ENCODE measurements around the gene PEAK3. TPM values are rescaled to one million over a fixed set of nuclear protein-coding genes. Genes with fewer than 3 reads are reported as not detected.

The PEAK3 gene
- total and polyA plus RNA-seq, 2 experiments from 2014 or later, result 0.15 TPM; not detected in 1

DNA sequence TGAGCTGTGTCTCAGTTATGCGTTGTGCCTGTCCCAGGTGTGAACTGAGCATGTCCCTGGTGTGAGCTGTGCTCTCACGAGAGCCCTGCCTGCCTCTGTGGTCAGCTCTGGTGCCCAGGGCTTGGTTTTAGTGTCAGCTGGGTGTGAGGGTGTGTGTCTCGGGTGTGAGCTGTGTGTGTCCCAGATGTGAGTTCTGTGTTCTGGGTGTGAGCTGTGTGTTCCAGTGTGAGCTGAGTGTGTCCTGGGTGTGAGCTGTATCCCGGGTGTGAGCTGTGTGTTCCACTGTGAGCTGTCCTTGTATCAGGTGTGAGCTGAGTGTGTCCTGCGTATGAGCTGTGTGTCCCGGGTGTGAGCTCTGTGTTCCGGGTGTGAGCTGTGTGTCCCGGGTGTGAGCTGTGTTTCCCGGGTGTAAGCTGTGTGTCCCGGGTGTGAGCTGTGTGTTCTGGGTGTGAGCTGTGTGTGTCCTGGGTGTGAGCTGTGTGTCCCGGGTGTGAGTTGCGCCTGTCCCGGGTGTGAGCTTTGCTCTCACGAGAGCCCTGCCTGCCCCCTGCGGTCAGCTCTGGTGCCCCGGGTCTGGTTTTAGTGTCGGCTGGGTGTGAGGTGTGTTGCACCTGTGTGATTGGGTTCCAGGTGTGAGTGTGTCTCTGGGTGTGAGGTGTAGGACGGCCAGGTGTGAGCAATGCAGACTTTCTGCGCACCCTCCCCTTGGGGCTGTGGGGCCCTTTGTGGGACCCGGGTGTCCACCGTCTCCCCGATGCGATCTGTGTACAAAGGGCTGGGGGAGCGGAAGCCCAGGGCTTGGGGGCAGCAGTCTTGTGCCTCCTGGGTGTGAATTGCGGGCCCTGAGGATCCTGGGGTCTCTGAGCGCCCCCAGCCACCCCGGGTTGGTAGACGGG lies 7.1 kb upstream of the PEAK3 start:
- no peak for DNase-seq (ENCODE audit: low spot score)
- H3K36me3 ChIP-seq (replicated peaks; ENCODE audit: insufficient read depth, low read depth), result no peaks in the 10 kb centered on the region
- no peaks in the 10 kb centered on the region for H3K79me2 ChIP-seq
- TF ChIP-seq EZH2phosphoT487 (IDR thresholded peaks at IDR 0.05; ENCODE audit: low read depth, severe bottlenecking, unreplicated experiment) (no peak), EZH2 (IDR thresholded peaks at IDR 0.05; ENCODE audit: borderline replicate concordance) (no peak)
- TF ChIP-seq, protein P1, sequence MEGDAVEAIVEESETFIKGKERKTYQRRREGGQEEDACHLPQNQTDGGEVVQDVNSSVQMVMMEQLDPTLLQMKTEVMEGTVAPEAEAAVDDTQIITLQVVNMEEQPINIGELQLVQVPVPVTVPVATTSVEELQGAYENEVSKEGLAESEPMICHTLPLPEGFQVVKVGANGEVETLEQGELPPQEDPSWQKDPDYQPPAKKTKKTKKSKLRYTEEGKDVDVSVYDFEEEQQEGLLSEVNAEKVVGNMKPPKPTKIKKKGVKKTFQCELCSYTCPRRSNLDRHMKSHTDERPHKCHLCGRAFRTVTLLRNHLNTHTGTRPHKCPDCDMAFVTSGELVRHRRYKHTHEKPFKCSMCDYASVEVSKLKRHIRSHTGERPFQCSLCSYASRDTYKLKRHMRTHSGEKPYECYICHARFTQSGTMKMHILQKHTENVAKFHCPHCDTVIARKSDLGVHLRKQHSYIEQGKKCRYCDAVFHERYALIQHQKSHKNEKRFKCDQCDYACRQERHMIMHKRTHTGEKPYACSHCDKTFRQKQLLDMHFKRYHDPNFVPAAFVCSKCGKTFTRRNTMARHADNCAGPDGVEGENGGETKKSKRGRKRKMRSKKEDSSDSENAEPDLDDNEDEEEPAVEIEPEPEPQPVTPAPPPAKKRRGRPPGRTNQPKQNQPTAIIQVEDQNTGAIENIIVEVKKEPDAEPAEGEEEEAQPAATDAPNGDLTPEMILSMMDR (IDR thresholded peaks at IDR 0.05; ENCODE audit: poor library complexity), result no peak
- no peak overlapping the region for H3K27ac ChIP-seq
- 71% methylated on average over 28 of the region's 28 CpGs for WGBS (ENCODE audit: low lambda C conversion rate, missing lambda C conversion rate)
- no peaks in the 10 kb centered on the region for H3K9me2 ChIP-seq (replicated peaks; ENCODE audit: insufficient read depth)
- peaks cover 3% of the 10 kb centered on the region for H4K20me1 ChIP-seq (ENCODE audit: insufficient read depth, poor library complexity, severe bottlenecking)
- no peaks in the 10 kb centered on the region for H3K9me3 ChIP-seq (ENCODE audit: low read depth)
- H3K4me1 ChIP-seq (ENCODE audit: insufficient read depth), result peaks cover 15% of the 10 kb centered on the region
- H3K27me3 ChIP-seq, result peaks cover 73% of the 10 kb centered on the region
- H3K4me3 ChIP-seq, result no peak overlapping the region
- no peak overlapping the region for H2AFZ ChIP-seq
- peak overlapping the region; percentile 80 for H3K4me2 ChIP-seq

DNA sequence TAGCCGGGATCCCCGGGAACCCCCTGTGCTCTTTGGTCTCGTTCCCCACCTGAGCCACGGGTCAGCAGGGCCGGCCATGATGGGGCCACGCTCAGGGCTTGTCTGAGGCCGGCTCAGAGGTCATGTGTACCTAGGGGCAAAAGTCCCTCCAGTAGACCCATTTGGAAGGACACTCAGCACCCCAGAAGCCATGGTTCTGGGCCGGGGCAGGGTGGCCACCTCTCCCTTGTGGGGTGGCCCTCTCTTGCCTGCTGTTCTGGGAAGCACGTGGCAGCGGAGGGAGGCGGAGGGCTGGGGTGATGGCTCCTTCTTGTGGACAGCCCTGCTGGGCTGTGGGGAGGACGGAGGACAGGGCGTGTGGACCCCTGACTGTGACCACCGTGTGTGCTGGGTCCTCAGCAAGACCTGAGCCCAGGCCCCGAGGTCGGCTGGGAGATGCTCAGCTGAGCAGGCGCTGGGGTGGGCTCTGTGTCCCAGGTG lies 6.4 kb upstream of the PEAK3 start:
- Histone ChIP-seq H3K36me3 (replicated peaks; ENCODE audit: insufficient read depth, low read depth) (no peaks in the 10 kb centered on the region), H3K27me3 (peaks cover 66% of the 10 kb centered on the region), H3K9me2 (replicated peaks; ENCODE audit: insufficient read depth) (no peaks in the 10 kb centered on the region), H3K4me3 (no peak overlapping the region), H3K4me1 (ENCODE audit: insufficient read depth) (peaks cover 15% of the 10 kb centered on the region), H3K9me3 (ENCODE audit: low read depth) (no peaks in the 10 kb centered on the region), H3K27ac (no peak overlapping the region), H4K20me1 (ENCODE audit: insufficient read depth, poor library complexity, severe bottlenecking) (peaks cover 3% of the 10 kb centered on the region), H2AFZ (no peak overlapping the region), H3K79me2 (no peaks in the 10 kb centered on the region), H3K4me2 (no peak overlapping the region)
- no peak for DNase-seq (ENCODE audit: low spot score)
- 90% methylated on average over 17 of the region's 17 CpGs for WGBS (ENCODE audit: low lambda C conversion rate, missing lambda C conversion rate)
- TF ChIP-seq EZH2phosphoT487 (IDR thresholded peaks at IDR 0.05; ENCODE audit: low read depth, severe bottlenecking, unreplicated experiment) (no peak), EZH2 (IDR thresholded peaks at IDR 0.05; ENCODE audit: borderline replicate concordance) (no peak)
- TF ChIP-seq, protein P1 (IDR thresholded peaks at IDR 0.05; ENCODE audit: poor library complexity), result no peak

DNA sequence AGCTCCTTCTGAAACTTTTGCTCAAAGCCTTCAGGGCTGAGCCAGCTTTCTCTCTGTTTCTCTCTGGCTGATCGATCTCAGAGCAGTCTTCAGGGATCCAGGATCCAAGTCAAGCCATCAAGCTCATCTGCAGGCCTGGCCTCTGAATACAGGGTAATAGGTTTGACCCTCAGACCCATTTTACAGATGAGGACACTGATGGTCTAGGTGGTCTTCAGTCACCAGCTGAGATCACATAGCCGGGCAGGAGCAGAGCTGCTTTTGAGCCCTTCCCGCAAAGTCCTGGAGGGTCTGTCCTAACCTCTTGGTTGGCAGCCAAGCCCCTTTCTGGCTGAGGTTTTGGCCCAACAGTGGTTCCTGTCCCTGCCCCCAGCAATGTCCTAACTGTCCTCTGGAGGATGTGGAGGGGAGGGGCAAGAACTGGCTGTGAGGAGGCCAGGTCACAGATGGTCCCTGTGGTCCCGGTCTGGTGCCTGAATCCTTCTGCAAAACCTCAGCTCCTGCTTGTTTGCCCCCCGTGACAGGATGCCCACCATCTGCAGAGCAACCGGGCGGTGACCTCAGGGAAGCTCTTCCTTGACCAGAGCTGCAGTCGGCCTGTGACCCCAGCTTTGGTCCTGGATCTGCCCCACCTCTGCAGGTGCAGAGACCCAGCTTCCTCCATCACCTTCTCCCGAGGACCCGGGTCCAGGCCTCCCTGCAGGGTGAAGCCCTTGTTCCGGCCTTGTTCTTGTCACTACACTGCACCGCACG lies 5.8 kb upstream of the PEAK3 start:
- H3K27ac ChIP-seq, result no peak overlapping the region
- H3K4me3 ChIP-seq, result no peak overlapping the region
- 87% methylated on average over 13 of the region's 13 CpGs for WGBS (ENCODE audit: low lambda C conversion rate, missing lambda C conversion rate)
- H3K9me2 ChIP-seq (replicated peaks; ENCODE audit: insufficient read depth), result no peaks in the 10 kb centered on the region
- no peaks in the 10 kb centered on the region for H3K9me3 ChIP-seq (ENCODE audit: low read depth)
- no peak for DNase-seq (ENCODE audit: low spot score)
- TF ChIP-seq EZH2phosphoT487 (IDR thresholded peaks at IDR 0.05; ENCODE audit: low read depth, severe bottlenecking, unreplicated experiment) (no peak), EZH2 (IDR thresholded peaks at IDR 0.05; ENCODE audit: borderline replicate concordance) (no peak)
- TF ChIP-seq, protein P1 (IDR thresholded peaks at IDR 0.05; ENCODE audit: poor library complexity), result no peak
- no peaks in the 10 kb centered on the region for H3K79me2 ChIP-seq
- no peak overlapping the region for H2AFZ ChIP-seq
- no peaks in the 10 kb centered on the region for H3K36me3 ChIP-seq (replicated peaks; ENCODE audit: insufficient read depth, low read depth)
- H3K4me1 ChIP-seq (ENCODE audit: insufficient read depth), result peaks cover 15% of the 10 kb centered on the region
- H3K27me3 ChIP-seq, result peaks cover 65% of the 10 kb centered on the region
- no peak overlapping the region for H3K4me2 ChIP-seq
- peaks cover 3% of the 10 kb centered on the region for H4K20me1 ChIP-seq (ENCODE audit: insufficient read depth, poor library complexity, severe bottlenecking)

Measured in hepatocyte (in vitro differentiated cells).